Vagina (tissue), 2 donors: ENCODE measurements around the gene HMGCS2.

Source experiments
- CTCF ChIP-seq, 3 experiments: fragments of 450-650 bp in 2 of 3; fragments of 200-600 bp in 1 of 3; sonication (generic) in 1 of 3; IDR thresholded peaks; one replicate each; pipeline ENCODE4 v1.5.1; 2017 to 2019; ENCODE audit warnings: antibody characterized with exemption in 3 of 3, mild to moderate bottlenecking in 2 of 3, moderate library complexity in 2 of 3
- POLR2A ChIP-seq, 2 donors: fragments of 450-650 bp; IDR thresholded peaks; one replicate each; pipeline ENCODE4 v1.6.1; 2017; ENCODE audit warnings: antibody characterized with exemption in 2 of 2, mild to moderate bottlenecking in 2 of 2, moderate library complexity in 2 of 2

- TF ChIP-seq CTCF (IDR thresholded peaks at IDR 0.05) (no peak), POLR2A (IDR thresholded peaks at IDR 0.05) (no peak)
Measured at GRCh38 chr1:119740261-119740660, 28.4 kb downstream of the HMGCS2 start.
